GM12878 (cell line): ENCODE data around the gene CACNA2D3. TPM values are rescaled to one million over a fixed set of nuclear protein-coding genes. Genes with fewer than 3 reads are reported as not detected.

Experiments
- ATAC-seq: fragments of 200-7000 bp; cut with Tn5 transposase; 3 replicates; pipeline ENCODE4 v1.9.1; 2020; ENCODE audit warnings: mild to moderate bottlenecking, moderate library complexity
- BruUV-seq: library from RNA; stranded (reverse); fragments of 400-500 nt; replicated peaks from 2 replicates; lab custom pipeline; 2021; lab: Mats Ljungman, UMichigan
- CTCF ChIA-PET: fragments of 300-600 bp; sonication (Branson Sonifier 250); formaldehyde crosslinking; extraction: SDS; loops from one replicate; lab custom pipeline; 2021; ENCODE audit warnings: inconsistent platforms; lab: Yijun Ruan, JAX
- POLR2A ChIA-PET: fragments of 350-600 bp; formaldehyde crosslinking; extraction: SDS; loops from one replicate; lab custom pipeline; 2021; ENCODE audit warnings: inconsistent platforms; lab: Charles Lee
- RAD21 ChIA-PET: fragments of 300-600 bp; sonication (Branson Sonifier 250); formaldehyde crosslinking; loops from one replicate; lab custom pipeline; 2023; ENCODE audit warnings: antibody characterized with exemption; ENCODE audit not compliant: unreplicated experiment; lab: Charles Lee
- SMC1A ChIA-PET: fragments of 300-600 bp; sonication (Branson Sonifier 250); formaldehyde crosslinking; loops from one replicate; lab custom pipeline; 2023; ENCODE audit not compliant: unreplicated experiment, uncharacterized antibody; lab: Charles Lee
- DNase-seq: peaks from one replicate; pipeline ENCODE4 v3.0.0-alpha.2; 2011; ENCODE audit warnings: low read depth, low spot score
- FAIRE-seq: peaks from 3 replicates; lab custom pipeline; 2011; peaks lifted over from hg19 to GRCh38; lab: Jason Lieb, UNC
- H2AFZ ChIP-seq: 2 replicates; pipeline ENCODE4 v1.6.0; 2011; ENCODE audit warnings: low read depth, low read length, control low read depth; ENCODE audit not compliant: control insufficient read depth
- H3K27ac ChIP-seq: 2 replicates; pipeline ENCODE4 v1.5.1; 2011; ENCODE audit warnings: control low read depth; ENCODE audit not compliant: control insufficient read depth, insufficient read depth
- H3K27me3 ChIP-seq, 2 experiments: replicated peaks in 1 of 2; 2 replicates each; pipeline versions ENCODE4 v1.6.0 to v1.6.1; 2011; ENCODE audit warnings: low read length in 1 of 2; ENCODE audit not compliant: control insufficient read depth in 2 of 2, insufficient read depth in 2 of 2
- H3K36me3 ChIP-seq, 2 experiments: 2 replicates each; pipeline ENCODE4 v1.5.1; 2011; ENCODE audit warnings: low read length in 1 of 2; ENCODE audit not compliant: control insufficient read depth in 2 of 2, insufficient read depth in 2 of 2
- H3K4me1 ChIP-seq: 2 replicates; pipeline ENCODE4 v1.6.1; 2011; ENCODE audit warnings: mild to moderate bottlenecking, low read length, moderate library complexity, mixed read lengths; ENCODE audit not compliant: control insufficient read depth, insufficient read depth
- H3K4me2 ChIP-seq: 2 replicates; pipeline ENCODE4 v1.6.0; 2011; ENCODE audit warnings: control low read depth; ENCODE audit not compliant: control insufficient read depth, insufficient read depth
- H3K4me3 ChIP-seq: fragments of 200-600 bp; sonication (generic); 2 replicates; pipeline ENCODE4 v1.5.1; 2016
- H3K79me2 ChIP-seq: 2 replicates; pipeline ENCODE4 v1.6.0; 2011; ENCODE audit warnings: low read length; ENCODE audit not compliant: control insufficient read depth, insufficient read depth
- H3K9ac ChIP-seq: 2 replicates; pipeline ENCODE4 v1.8.0; 2011; ENCODE audit warnings: low read length, control low read depth, mixed read lengths; ENCODE audit not compliant: control insufficient read depth, insufficient read depth
- H3K9me3 ChIP-seq: replicated peaks from 3 replicates; pipeline ENCODE4 v1.5.1; 2011; ENCODE audit warnings: mild to moderate bottlenecking, low read length; ENCODE audit not compliant: control insufficient read depth, insufficient read depth
- H4K20me1 ChIP-seq: 2 replicates; pipeline ENCODE4 v1.6.0; 2011; ENCODE audit not compliant: control insufficient read depth, insufficient read depth
- BCL11A ChIP-seq: IDR thresholded peaks from 2 replicates; pipeline ENCODE4 v1.6.1; 2011; ENCODE audit warnings: low read depth, low read length
- BRCA1 ChIP-seq: IDR thresholded peaks from 2 replicates; pipeline ENCODE4 v1.6.1; 2011; ENCODE audit warnings: low read depth, low read length, improper control_type of control experiment
- CHD4 ChIP-seq: fragments of 200-600 bp; sonication (generic); IDR thresholded peaks from 2 replicates; pipeline ENCODE4 v1.6.1; 2016; ENCODE audit warnings: mild to moderate bottlenecking
- ESRRA ChIP-seq: IDR thresholded peaks from 2 replicates; pipeline ENCODE4 v1.6.1; 2012; ENCODE audit warnings: mild to moderate bottlenecking, low read length, improper control_type of control experiment
- EZH2 ChIP-seq: IDR thresholded peaks from 2 replicates; pipeline ENCODE4 v1.6.1; 2012; ENCODE audit warnings: low read depth, mild to moderate bottlenecking, control low read depth, inconsistent platforms, low read length, borderline replicate concordance; ENCODE audit not compliant: control insufficient read depth
- HDAC2 ChIP-seq: fragments of 200-600 bp; sonication (generic); IDR thresholded peaks from 2 replicates; pipeline ENCODE4 v1.6.1; 2017
- HDAC6 ChIP-seq: fragments of 200-600 bp; sonication (generic); IDR thresholded peaks from one replicate; pipeline ENCODE4 v1.8.0; 2017; ENCODE audit warnings: antibody characterized with exemption; ENCODE audit not compliant: unreplicated experiment
- MLLT1 ChIP-seq: fragments of 450-650 bp; IDR thresholded peaks from 2 replicates; pipeline ENCODE4 v1.6.1; 2016; ENCODE audit warnings: mild to moderate bottlenecking
- NFYB ChIP-seq: IDR thresholded peaks from 2 replicates; pipeline ENCODE4 v1.6.1; 2011; ENCODE audit warnings: low read depth, mild to moderate bottlenecking, low read length, improper control_type of control experiment, moderate library complexity; ENCODE audit not compliant: insufficient read depth
- SMAD1 ChIP-seq: fragments of 450-650 bp; IDR thresholded peaks from 2 replicates; pipeline ENCODE4 v1.6.1; 2018; ENCODE audit warnings: mild to moderate bottlenecking, low read depth; ENCODE audit not compliant: partially characterized antibody
- SREBF1 ChIP-seq: IDR thresholded peaks from 2 replicates; pipeline ENCODE4 v1.6.1; 2012; ENCODE audit warnings: mild to moderate bottlenecking, low read length
- SRF ChIP-seq, 2 experiments: IDR thresholded peaks; 2 replicates each; pipeline ENCODE4 v1.6.1; 2011; ENCODE audit warnings: low read depth in 2 of 2, low read length in 2 of 2, mild to moderate bottlenecking in 1 of 2, moderate library complexity in 1 of 2
- ZNF217 ChIP-seq: fragments of 450-650 bp; IDR thresholded peaks from 2 replicates; pipeline ENCODE4 v1.6.1; 2017; ENCODE audit warnings: antibody characterized with exemption, mild to moderate bottlenecking
- WGBS: methylation state at CpG from one replicate; pipeline ENCODE4 v1.1.6; 2016; ENCODE audit warnings: low lambda C conversion rate; ENCODE audit not compliant: insufficient replicate concordance, insufficient coverage; ENCODE audit errors: missing lambda C conversion rate; 5-methylcytosine and 5-hydroxymethylcytosine counted together
- in situ Hi-C: fragments of 300-500 bp; cut with MboI; formaldehyde crosslinking; loops from 9 replicates; pipeline ENCODE4 v1.14.3; 2018; ENCODE audit warnings: mixed read lengths
- intact Hi-C: fragments of 100-400 bp; cut with micrococcal nuclease; formaldehyde crosslinking; loops from one replicate; pipeline ENCODE4 v1.14.2; 2022; ENCODE audit not compliant: unreplicated experiment
- polyA plus RNA-seq, 11 experiments: library from polyadenylated mRNA; depleted of rRNA in 4 of 11; unstranded in 6 of 11; stranded (reverse) in 5 of 11; fragments of >200 nt; fragmentation: Nextera tagmentation in 4 of 11; fragmentation: Illumina TruSeq in 1 of 11; extraction: Ambion mirVana in 4 of 11; extraction: Trizol in 1 of 11; gene quantifications; 1 replicate in 1 of 11; 2 replicates in 10 of 11; pipeline versions ENCODE4 v1.2.1 to v1.2.3, GENCODE V29; 2011 to 2016; ENCODE audit warnings: inconsistent platforms in 2 of 11, missing spikeins in 2 of 11, low read depth in 1 of 11
- total RNA-seq, 4 experiments: library from RNA; depleted of rRNA in 3 of 4; stranded (reverse); fragments of >200 nt in 3 of 4; fragmentation: Illumina TruSeq in 1 of 4; extraction: Trizol in 1 of 4; gene quantifications; 2 replicates each; pipeline versions ENCODE4 v1.2.1 to v1.2.3, GENCODE V29; 2013 to 2021

Gene CACNA2D3
- total and polyA plus RNA-seq, 10 of the 15 experiments (the other 5 are each of a cell fraction or from before 2014, with no cell fraction given), result not detected

- Histone ChIP-seq H3K9ac (no peak overlapping the region), H3K36me3 (no peaks in the 10 kb centered on the region), H3K9me3 (no peaks in the 10 kb centered on the region), H3K79me2 (no peaks in the 10 kb centered on the region), H4K20me1 (no peaks in the 10 kb centered on the region), H3K4me2 (no peak overlapping the region), H3K27ac (no peak overlapping the region), H3K4me1 (no peaks in the 10 kb centered on the region), H3K27me3 (no peaks in the 10 kb centered on the region), H3K4me3 (no peak overlapping the region), H2AFZ (no peak overlapping the region)
- in situ Hi-C loops, result no loop called here
- ChIA-PET SMC1A (no interaction called here), RAD21 (no interaction called here), CTCF (no interaction called here), POLR2A (no interaction called here)
- no peak for FAIRE-seq
- no peak for DNase-seq
- no TSS peak for BruUV-seq
- WGBS, result 60% methylated on average over 3 of the region's 3 CpGs
- TF ChIP-seq NFYB (no peak), SMAD1 (no peak), CHD4 (no peak), ZNF217 (no peak), MLLT1 (no peak), BCL11A (no peak), HDAC2 (no peak), HDAC6 (no peak), SREBF1 (no peak), ESRRA (no peak), EZH2 (no peak), SRF (IDR thresholded peaks at IDR 0.05; ENCODE audit: low read depth in 2 of 2, low read length in 2 of 2) (no peak), BRCA1 (no peak)
- ATAC-seq, result no peak
- intact Hi-C loops, result no loop called here
Observed at GRCh38 chr3:54454806-54455205, 332.5 kb downstream of the CACNA2D3 start.
